K562 (cell line): Measurements from ENCODE around the gene SMURF1.

ENCODE experiments used
- EP300 ChIP-seq: IDR thresholded peaks from 2 replicates; pipeline ENCODE4 v1.6.1; 2012; ENCODE audit warnings: low read length, improper control_type of control experiment
- EZH2 ChIP-seq: IDR thresholded peaks from 2 replicates; pipeline ENCODE4 v1.6.1; 2012; ENCODE audit warnings: low read depth, mild to moderate bottlenecking, inconsistent platforms, low read length, borderline replicate concordance
- GTF2F1 ChIP-seq: IDR thresholded peaks from 2 replicates; pipeline ENCODE4 v1.6.1; 2011; ENCODE audit warnings: low read depth, low read length, improper control_type of control experiment
- HDAC2 ChIP-seq: fragments of 450-650 bp; IDR thresholded peaks from 2 replicates; pipeline ENCODE4 v1.6.1; 2016; ENCODE audit warnings: mild to moderate bottlenecking
- KDM4B ChIP-seq, 2 experiments: fragments of 450-650 bp in 1 of 2; sonication (generic) in 1 of 2; IDR thresholded peaks; 2 replicates each; pipeline ENCODE4 v1.6.1; 2016 to 2017; ENCODE audit warnings: borderline replicate concordance in 2 of 2, antibody characterized with exemption in 1 of 2, low read depth in 1 of 2, mild to moderate bottlenecking in 1 of 2
- NONO ChIP-seq, 2 experiments: fragments of 200-400 bp in 1 of 2; fragments of 450-650 bp in 1 of 2; formaldehyde crosslinking in 1 of 2; IDR thresholded peaks; 2 replicates each; pipeline ENCODE4 v1.6.1; 2017; ENCODE audit warnings: low read depth in 2 of 2, mild to moderate bottlenecking in 2 of 2, moderate library complexity in 2 of 2, low read length in 1 of 2
- POLR2G ChIP-seq: fragments of 200-400 bp; formaldehyde crosslinking; IDR thresholded peaks from 2 replicates; pipeline ENCODE4 v1.6.1; 2017; ENCODE audit warnings: low read depth, mild to moderate bottlenecking, antibody characterized with exemption, low read length, moderate library complexity
- PPARD ChIP-seq: fragments of 250-450 bp; sonication (Bioruptor Pico); IDR thresholded peaks from 2 replicates; pipeline ENCODE4 v1.8.0; 2022; ENCODE audit warnings: inconsistent platforms, mild to moderate bottlenecking, moderate library complexity
- SMC3 ChIP-seq: conservative IDR thresholded peaks from 2 replicates; pipeline ENCODE4 v1.6.1; 2011; ENCODE audit warnings: low read depth, low read length, improper control_type of control experiment; ENCODE audit not compliant: insufficient read depth
- TCF7L2 ChIP-seq: fragments of 150-350 bp; IDR thresholded peaks from 2 replicates; pipeline ENCODE4 v1.6.1; 2016; ENCODE audit warnings: low read depth, mild to moderate bottlenecking, low read length, moderate library complexity
- TF ChIP-seq, protein P1 (sequence below): IDR thresholded peaks from 3 replicates; pipeline ENCODE4 v1.6.1; 2011; ENCODE audit warnings: borderline replicate concordance, mild to moderate bottlenecking, moderate library complexity; ENCODE audit not compliant: insufficient read length; ENCODE audit errors: extremely low read depth
- TF ChIP-seq, protein P2 (sequence below), 3 experiments: fragments of 200-800 bp in 1 of 3; fragments of 250-450 bp in 1 of 3; fragments of 450-650 bp in 1 of 3; sonication (Bioruptor Pico) in 1 of 3; sonication (Bioruptor generic) in 1 of 3; formaldehyde crosslinking in 1 of 3; IDR thresholded peaks; 2 replicates each; pipeline versions ENCODE4 v1.6.1 to v1.8.0; 2016 to 2022; ENCODE audit warnings: mild to moderate bottlenecking in 2 of 3, missing genetic modification characterization in 2 of 3, missing compliant biosample characterization in 1 of 3, moderate library complexity in 1 of 3
- TF ChIP-seq, protein P3 (sequence below), 3 experiments: IDR thresholded peaks in 2 of 3; conservative IDR thresholded peaks in 1 of 3; 2 replicates each; pipeline ENCODE4 v1.5.1; 2011 to 2012; ENCODE audit warnings: low read length in 3 of 3, mild to moderate bottlenecking in 3 of 3, control low read depth in 2 of 3, improper control_type of control experiment in 1 of 3, inconsistent platforms in 1 of 3, low read depth in 1 of 3, mixed read lengths in 1 of 3, moderate library complexity in 1 of 3; ENCODE audit not compliant: insufficient read depth in 2 of 3

DNA sequence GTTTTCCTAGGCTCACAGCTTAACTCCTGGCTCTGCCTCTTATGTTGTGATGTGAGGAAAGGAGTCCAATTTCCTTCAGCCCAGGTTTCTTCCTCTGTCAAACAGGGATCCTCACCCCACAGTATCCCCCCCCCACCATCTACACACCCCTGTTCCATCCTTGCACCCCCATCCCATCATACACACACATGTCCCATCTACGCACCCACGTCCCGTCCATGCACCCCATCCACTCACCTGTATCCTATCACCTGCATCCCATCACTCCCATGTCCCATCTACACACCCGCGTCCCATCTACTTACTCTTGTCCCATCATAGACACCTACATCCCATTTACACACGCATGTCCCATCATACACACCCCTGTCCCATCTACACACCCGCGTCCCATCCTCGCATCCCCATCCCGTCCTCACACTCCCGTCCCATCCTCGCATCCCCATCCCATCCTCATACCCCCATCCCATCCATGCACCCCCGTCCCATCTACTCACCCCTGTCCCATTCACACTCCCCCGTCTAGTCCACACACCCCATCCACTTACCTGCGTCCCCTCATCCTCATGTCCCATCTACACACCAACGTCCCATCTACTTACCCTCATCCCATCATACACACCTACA is 148.3 kb downstream of the SMURF1 start:
- TF ChIP-seq, protein P1, sequence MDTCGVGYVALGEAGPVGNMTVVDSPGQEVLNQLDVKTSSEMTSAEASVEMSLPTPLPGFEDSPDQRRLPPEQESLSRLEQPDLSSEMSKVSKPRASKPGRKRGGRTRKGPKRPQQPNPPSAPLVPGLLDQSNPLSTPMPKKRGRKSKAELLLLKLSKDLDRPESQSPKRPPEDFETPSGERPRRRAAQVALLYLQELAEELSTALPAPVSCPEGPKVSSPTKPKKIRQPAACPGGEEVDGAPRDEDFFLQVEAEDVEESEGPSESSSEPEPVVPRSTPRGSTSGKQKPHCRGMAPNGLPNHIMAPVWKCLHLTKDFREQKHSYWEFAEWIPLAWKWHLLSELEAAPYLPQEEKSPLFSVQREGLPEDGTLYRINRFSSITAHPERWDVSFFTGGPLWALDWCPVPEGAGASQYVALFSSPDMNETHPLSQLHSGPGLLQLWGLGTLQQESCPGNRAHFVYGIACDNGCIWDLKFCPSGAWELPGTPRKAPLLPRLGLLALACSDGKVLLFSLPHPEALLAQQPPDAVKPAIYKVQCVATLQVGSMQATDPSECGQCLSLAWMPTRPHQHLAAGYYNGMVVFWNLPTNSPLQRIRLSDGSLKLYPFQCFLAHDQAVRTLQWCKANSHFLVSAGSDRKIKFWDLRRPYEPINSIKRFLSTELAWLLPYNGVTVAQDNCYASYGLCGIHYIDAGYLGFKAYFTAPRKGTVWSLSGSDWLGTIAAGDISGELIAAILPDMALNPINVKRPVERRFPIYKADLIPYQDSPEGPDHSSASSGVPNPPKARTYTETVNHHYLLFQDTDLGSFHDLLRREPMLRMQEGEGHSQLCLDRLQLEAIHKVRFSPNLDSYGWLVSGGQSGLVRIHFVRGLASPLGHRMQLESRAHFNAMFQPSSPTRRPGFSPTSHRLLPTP = no peak
- TF ChIP-seq HDAC2 (no peak), PPARD (CRISPR knock-in tag) (no peak), POLR2G (no peak), TCF7L2 (no peak), SMC3 (no peak), KDM4B (IDR thresholded peaks at IDR 0.05; ENCODE audit: borderline replicate concordance in 2 of 2, low read depth in 1 of 2) (no peak), EP300 (no peak), GTF2F1 (no peak), EZH2 (no peak), NONO (IDR thresholded peaks at IDR 0.05; ENCODE audit: low read depth in 2 of 2, low read length in 1 of 2) (no peak)
- TF ChIP-seq, protein P2, sequence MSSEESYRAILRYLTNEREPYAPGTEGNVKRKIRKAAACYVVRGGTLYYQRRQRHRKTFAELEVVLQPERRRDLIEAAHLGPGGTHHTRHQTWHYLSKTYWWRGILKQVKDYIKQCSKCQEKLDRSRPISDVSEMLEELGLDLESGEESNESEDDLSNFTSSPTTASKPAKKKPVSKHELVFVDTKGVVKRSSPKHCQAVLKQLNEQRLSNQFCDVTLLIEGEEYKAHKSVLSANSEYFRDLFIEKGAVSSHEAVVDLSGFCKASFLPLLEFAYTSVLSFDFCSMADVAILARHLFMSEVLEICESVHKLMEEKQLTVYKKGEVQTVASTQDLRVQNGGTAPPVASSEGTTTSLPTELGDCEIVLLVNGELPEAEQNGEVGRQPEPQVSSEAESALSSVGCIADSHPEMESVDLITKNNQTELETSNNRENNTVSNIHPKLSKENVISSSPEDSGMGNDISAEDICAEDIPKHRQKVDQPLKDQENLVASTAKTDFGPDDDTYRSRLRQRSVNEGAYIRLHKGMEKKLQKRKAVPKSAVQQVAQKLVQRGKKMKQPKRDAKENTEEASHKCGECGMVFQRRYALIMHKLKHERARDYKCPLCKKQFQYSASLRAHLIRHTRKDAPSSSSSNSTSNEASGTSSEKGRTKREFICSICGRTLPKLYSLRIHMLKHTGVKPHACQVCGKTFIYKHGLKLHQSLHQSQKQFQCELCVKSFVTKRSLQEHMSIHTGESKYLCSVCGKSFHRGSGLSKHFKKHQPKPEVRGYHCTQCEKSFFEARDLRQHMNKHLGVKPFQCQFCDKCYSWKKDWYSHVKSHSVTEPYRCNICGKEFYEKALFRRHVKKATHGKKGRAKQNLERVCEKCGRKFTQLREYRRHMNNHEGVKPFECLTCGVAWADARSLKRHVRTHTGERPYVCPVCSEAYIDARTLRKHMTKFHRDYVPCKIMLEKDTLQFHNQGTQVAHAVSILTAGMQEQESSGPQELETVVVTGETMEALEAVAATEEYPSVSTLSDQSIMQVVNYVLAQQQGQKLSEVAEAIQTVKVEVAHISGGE (CRISPR knock-in tag; IDR thresholded peaks at IDR 0.05) = no peak
- TF ChIP-seq, protein P3, sequence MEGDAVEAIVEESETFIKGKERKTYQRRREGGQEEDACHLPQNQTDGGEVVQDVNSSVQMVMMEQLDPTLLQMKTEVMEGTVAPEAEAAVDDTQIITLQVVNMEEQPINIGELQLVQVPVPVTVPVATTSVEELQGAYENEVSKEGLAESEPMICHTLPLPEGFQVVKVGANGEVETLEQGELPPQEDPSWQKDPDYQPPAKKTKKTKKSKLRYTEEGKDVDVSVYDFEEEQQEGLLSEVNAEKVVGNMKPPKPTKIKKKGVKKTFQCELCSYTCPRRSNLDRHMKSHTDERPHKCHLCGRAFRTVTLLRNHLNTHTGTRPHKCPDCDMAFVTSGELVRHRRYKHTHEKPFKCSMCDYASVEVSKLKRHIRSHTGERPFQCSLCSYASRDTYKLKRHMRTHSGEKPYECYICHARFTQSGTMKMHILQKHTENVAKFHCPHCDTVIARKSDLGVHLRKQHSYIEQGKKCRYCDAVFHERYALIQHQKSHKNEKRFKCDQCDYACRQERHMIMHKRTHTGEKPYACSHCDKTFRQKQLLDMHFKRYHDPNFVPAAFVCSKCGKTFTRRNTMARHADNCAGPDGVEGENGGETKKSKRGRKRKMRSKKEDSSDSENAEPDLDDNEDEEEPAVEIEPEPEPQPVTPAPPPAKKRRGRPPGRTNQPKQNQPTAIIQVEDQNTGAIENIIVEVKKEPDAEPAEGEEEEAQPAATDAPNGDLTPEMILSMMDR (IDR thresholded peaks at IDR 0.05 in 2 of 3, conservative IDR thresholded peaks at IDR 0.05 in 1 of 3; ENCODE audit: insufficient read depth in 2 of 3, low read depth in 1 of 3, low read length in 3 of 3) = no peak
